ENCODE data around the gene CD2BP2. TPM values are rescaled to one million over a fixed set of nuclear protein-coding genes. Genes with fewer than 3 reads are reported as not detected.
A peak's percentile ranks its signal among the peaks of the same experiment; 100 is the strongest.

Gene CD2BP2
- polyA plus RNA-seq (41.2 to 49.5 TPM (median 44.4 TPM) in 3 replicates), polyA minus RNA-seq (18.8 to 24.9 TPM (median 24.1 TPM) in 3 replicates)
- 15.2 TPM for polyA plus RNA-seq (2011; ENCODE audit: low read depth)
- polyA plus RNA-seq (2011; cell fraction: cytosol; rRNA removed), result 22.2 and 34.3 TPM in 2 replicates
- polyA plus RNA-seq (2011; cell fraction: nucleus; rRNA removed), result 54.4 and 57.5 TPM in 2 replicates
- polyA plus RNA-seq (2012; ENCODE audit: low replicate concordance), result 30.3 and 47.9 TPM in 2 replicates
- 20.0 TPM for polyA minus RNA-seq (2011; cell fraction: cytosol; rRNA and poly(A)+ RNA removed)
- polyA minus RNA-seq (2011; cell fraction: nucleus; rRNA and poly(A)+ RNA removed), result 14.6 and 18.5 TPM in 2 replicates

- H2AFZ ChIP-seq (ENCODE audit: control insufficient read depth, low read length), result peak within 1 kb of the TSS; percentile 93
- peak within 1 kb of the TSS; percentile 95 for H3K9ac ChIP-seq (ENCODE audit: control insufficient read depth, extremely low read depth, insufficient read depth, low read length)
- no peaks in the 10 kb centered on the region for H3K9me1 ChIP-seq (ENCODE audit: control insufficient read depth, extremely low read depth, insufficient read depth, low read length)
- peaks cover 39 to 45% of the 10 kb centered on the region in 2 experiments for H3K36me3 ChIP-seq (ENCODE audit: control insufficient read depth in 2 of 2, extremely low read depth in 1 of 2, insufficient read depth in 2 of 2, low read length in 2 of 2)
- peak within 1 kb of the TSS; percentile 95 to 100 (median 99) for H3K4me3 ChIP-seq (ENCODE audit: control insufficient read depth in 2 of 3, extremely low read depth in 1 of 3, insufficient read depth in 2 of 3, low read depth in 1 of 3, low read length in 3 of 3)
- FAIRE-seq (peak; percentile 95), DNase-seq (ENCODE audit: low read depth, low spot score) (peak; percentile 95)
- peaks cover 16% of the 10 kb centered on the region for H3K4me1 ChIP-seq (ENCODE audit: control insufficient read depth, extremely low read depth, insufficient read depth, low read length)
- H3K27ac ChIP-seq (ENCODE audit: control insufficient read depth, insufficient read depth, low read length), result peak within 1 kb of the TSS; percentile 96
- no peaks in the 10 kb centered on the region for H3K9me3 ChIP-seq (ENCODE audit: control insufficient read depth, low read depth, low read length)
- TF ChIP-seq CTCF (optimal IDR thresholded peaks at IDR 0.05 in 1 of 3, IDR thresholded peaks at IDR 0.05 in 1 of 3, conservative IDR thresholded peaks at IDR 0.05 in 1 of 3; ENCODE audit: extremely low read depth in 1 of 3, insufficient read depth in 2 of 3, low read length in 3 of 3) (no peak), EZH2 (IDR thresholded peaks at IDR 0.05; ENCODE audit: low read length) (no peak)
- dilution Hi-C loops (cut with MboI; ENCODE audit: extremely low pct_ligation_motif_present, low sequenced_read_pairs), result no loop called here
- peak within 1 kb of the TSS; percentile 93 for H3K4me2 ChIP-seq (ENCODE audit: control insufficient read depth, extremely low read depth, insufficient read depth, low read depth, low read length)
- H4K20me1 ChIP-seq (ENCODE audit: control insufficient read depth, extremely low read depth, insufficient read depth, low read length), result no peaks in the 10 kb centered on the region
- H3K79me2 ChIP-seq (ENCODE audit: control insufficient read depth, insufficient read depth, low read length), result peaks cover 36% of the 10 kb centered on the region
- H3K27me3 ChIP-seq (ENCODE audit: control insufficient read depth, extremely low read depth, insufficient read depth, low read length), result no peaks in the 10 kb centered on the region
Measured at GRCh38 chr16:30355144-30355953, at the start of gene CD2BP2. CD2BP2 (minus strand) TSS chr16:30355308; CDS start chr16:30354681, 627 bp downstream.

GRCh38 chr16:30401768-30402425 is 46.8 kb upstream of the CD2BP2 start:
- Histone ChIP-seq H3K27me3 (ENCODE audit: control insufficient read depth, extremely low read depth, insufficient read depth, low read length) (no peaks in the 10 kb centered on the region), H3K4me1 (ENCODE audit: control insufficient read depth, extremely low read depth, insufficient read depth, low read length) (peaks cover 10% of the 10 kb centered on the region), H4K20me1 (ENCODE audit: control insufficient read depth, extremely low read depth, insufficient read depth, low read length) (no peaks in the 10 kb centered on the region), H3K4me3 (ENCODE audit: control insufficient read depth in 2 of 3, extremely low read depth in 1 of 3, insufficient read depth in 2 of 3, low read depth in 1 of 3, low read length in 3 of 3) (no peak overlapping the region), H3K9me1 (ENCODE audit: control insufficient read depth, extremely low read depth, insufficient read depth, low read length) (peaks cover 3% of the 10 kb centered on the region), H2AFZ (ENCODE audit: control insufficient read depth, low read length) (no peak overlapping the region), H3K9me3 (ENCODE audit: control insufficient read depth, low read depth, low read length) (no peaks in the 10 kb centered on the region), H3K9ac (ENCODE audit: control insufficient read depth, extremely low read depth, insufficient read depth, low read length) (no peak overlapping the region), H3K79me2 (ENCODE audit: control insufficient read depth, insufficient read depth, low read length) (no peaks in the 10 kb centered on the region), H3K27ac (ENCODE audit: control insufficient read depth, insufficient read depth, low read length) (no peak overlapping the region), H3K4me2 (ENCODE audit: control insufficient read depth, extremely low read depth, insufficient read depth, low read depth, low read length) (no peak overlapping the region), H3K36me3 (ENCODE audit: control insufficient read depth in 2 of 2, extremely low read depth in 1 of 2, insufficient read depth in 2 of 2, low read length in 2 of 2) (peaks cover 0 to 3% of the 10 kb centered on the region in 2 experiments)
- DNase-seq (ENCODE audit: low read depth, low spot score) (no peak), FAIRE-seq (no peak)
- no peak for TF ChIP-seq EZH2 (IDR thresholded peaks at IDR 0.05; ENCODE audit: low read length)
- TF ChIP-seq CTCF (optimal IDR thresholded peaks at IDR 0.05 in 1 of 3, IDR thresholded peaks at IDR 0.05 in 1 of 3, conservative IDR thresholded peaks at IDR 0.05 in 1 of 3; ENCODE audit: extremely low read depth in 1 of 3, insufficient read depth in 2 of 3, low read length in 3 of 3), result no peak
- dilution Hi-C loops (cut with MboI; ENCODE audit: extremely low pct_ligation_motif_present, low sequenced_read_pairs), result no loop called here

Measured in keratinocyte (primary cell).